ENCODE measurements around the gene ASCC1.
"Not testable (repeated sequence)": the region's sequence is repeated elsewhere in the genome, so short reads cannot be mapped to it uniquely, and the experiment has no call there.

ASCC1 gene

DNA sequence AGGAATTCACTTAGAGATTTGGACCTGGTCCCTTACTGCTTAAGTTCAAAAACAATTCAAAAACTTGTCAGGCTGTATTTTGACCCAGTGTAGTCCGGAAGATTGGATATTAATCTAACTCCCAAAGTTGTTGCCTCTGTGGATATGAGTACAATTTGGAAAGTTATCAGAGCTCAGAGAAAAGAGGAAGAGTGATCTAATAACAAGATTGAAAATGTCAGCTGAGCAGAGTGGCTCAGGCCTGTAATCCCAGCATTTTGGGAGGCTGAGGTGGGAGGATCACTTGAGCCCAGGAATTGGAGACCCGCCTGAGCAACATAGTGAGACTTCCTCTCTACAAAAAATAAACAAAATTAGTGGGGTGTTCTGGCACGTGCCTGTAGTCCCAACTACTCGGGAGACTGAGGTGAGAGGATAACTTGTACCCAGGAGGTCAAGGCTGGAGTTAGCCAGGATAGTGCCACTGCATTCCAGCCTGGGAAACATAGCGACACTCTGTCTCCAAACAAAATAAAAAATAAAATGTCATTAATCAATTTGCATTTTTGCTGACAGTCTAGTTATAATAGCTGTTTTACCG lies 3.2 kb upstream of the ASCC1 start:
- DNase-seq: no peak

DNA sequence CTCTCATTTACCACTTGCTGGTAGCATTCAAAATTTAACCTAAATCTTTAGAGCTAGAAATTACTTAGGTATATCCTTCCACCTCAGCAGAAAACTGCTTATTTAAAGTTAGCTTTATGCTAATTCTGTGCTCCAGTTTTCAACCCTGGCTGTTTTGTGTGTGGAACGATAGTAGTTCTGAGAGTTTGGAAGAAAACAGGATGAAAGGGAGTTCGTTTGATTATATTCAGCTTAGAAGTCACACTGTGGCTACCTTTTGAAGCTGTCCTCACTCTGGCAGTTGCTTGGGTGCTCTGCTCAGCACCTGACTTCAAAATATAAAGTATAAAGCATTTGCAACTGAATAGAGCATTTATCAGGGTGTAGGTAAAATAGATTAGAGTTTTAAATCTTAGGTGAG lies 2.6 kb upstream of the ASCC1 start:
- DNase-seq: no peak

DNA sequence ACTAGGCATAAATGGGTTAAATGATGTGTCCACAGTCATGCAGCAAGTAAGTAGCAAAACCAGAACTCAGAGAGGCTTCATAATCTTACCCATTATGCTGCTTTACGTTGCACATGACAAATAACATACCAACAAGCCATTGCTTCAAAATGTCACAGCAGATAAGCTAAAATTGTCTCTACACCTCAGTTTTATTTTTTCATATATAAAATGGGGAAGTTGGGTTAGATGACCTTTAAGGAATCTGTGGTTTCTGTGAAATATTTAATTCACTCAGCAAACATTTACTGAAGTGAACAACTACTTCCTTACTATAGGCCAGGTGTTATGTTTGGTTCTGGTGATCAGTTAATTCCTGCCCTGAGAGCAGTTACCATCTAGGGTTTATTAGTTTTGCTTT lies 2.2 kb upstream of the ASCC1 start:
- no peak for DNase-seq

DNA sequence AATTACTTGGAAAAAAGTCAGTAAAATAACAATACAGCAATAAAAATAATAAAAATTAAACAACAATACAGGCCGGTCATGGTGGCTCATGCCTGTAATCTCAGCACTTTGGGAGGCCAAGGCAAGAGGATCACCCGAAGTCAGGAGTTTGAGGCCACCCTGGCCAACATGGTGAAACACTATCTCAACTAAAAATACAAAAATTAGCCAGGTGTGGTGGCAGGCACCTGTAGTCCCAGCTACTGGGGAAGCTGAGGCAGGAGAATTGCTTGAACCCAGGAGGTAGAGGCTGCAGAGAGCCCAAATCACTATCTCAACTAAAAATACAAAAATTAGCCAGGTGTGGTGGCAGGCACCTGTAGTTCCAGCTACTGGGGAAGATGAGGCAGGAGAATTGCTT lies 4.2 kb downstream of the ASCC1 start:
- not testable (repeated sequence) for DNase-seq

DNA sequence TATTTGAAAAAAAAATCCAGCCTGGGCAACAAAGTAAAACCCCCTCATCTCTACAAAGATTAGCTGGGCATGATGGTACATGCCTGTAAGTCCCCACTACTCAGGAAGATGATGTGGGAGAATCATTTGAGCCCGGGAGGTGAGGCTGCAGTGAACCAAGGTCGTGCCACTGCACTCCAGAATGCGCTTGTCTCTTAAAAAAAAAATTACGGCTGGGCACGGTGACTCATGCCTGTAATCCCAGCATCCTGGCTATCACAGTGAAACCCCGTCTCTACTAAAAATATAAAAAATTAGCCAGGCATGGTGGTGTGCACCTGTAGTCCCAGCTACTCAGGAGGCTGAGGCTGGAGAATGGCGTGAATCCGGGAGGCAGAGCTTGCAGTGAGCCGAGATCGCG lies 4.7 kb downstream of the ASCC1 start:
- peak; percentile 3 for DNase-seq

DNA sequence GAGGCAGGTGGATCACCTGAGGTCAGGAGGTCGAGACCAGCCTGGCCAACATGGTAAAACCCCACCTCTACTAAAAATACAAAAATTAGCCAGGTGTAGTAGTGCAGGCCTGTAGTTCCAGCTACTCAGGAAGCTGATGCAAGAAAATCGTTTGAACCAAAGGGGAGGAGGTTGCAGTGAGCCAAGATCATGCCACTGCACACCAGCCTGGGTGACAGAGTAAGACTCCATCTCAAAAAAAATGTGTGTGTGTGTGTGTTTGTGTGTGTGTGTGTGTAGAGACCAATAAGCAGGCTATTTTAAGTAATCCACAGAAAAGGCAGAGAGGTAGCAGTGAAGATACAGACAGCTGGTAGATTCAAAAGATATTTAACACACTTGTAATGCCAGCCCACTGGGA lies 7.5 kb downstream of the ASCC1 start:
- not testable (repeated sequence) for DNase-seq

DNA sequence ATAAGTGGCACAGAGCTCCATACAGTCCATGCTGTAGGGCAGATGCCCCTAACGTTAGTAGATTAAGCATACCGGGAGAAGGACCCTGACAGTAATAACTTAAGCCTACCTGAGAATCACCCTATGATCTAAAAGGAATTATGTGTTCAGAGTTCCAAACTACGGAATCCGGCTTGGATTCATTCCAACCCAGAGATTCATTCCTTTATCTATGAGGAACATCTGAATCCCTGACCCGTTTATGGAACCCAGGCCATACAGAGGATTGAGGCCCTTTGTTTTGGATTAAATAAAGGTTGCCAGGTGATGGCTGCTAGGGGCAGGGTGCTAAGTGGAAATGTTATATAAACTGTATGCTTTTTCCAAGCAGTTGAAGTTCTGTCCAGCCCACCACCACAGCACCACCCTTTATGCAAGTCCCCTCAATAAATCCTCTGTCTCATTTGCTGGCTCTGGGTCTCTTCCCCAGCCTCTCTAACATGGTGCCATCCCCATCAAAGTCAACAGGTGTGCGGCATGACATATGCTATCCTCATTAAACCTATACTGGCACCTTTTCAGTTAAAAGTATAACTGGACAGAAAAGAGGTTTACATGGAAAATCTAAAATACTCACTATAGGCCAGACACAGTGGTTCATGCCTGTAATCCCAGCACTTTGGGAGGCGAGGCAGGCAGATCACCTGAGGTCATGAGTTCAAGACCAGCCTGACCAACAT lies 9.4 kb downstream of the ASCC1 start:
- no peak for DNase-seq

DNA sequence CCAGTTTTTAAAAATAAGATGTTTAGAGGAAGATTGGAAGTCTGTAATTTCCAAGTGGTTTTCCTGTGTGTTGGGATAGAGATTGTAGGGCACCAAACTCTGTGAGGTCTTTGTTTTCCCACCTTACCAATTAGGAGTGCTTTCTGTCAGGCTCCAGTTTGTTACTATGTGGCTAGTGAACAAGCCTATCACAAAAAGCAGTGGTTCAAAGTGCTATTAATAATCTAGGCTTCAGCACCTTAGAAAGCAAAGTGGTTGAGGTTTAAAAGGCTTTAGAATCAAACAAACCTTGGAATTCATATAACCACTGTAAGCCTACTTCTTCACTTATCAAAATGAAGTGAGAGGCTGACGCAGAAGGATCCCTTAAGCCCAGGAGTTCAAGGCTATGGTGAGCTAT lies 11.4 kb downstream of the ASCC1 start:
- DNase-seq: no peak

DNA sequence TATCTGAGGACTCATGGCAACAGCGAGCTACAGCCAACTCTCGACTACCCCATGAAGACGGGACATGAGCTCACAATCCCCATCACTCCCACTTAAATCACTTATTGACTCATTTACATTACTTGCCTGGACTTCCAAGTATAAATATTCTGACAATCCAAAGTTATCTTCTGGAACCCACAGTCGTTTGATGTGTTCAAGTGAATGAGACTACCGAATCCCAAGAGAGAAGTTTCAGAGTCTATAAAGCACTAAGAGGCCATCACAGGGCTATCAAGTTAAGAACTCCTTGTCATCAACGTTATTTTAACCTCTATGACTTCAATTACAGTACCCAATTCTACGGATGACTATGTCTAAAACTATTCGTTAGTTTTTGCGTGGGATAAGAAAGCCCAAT lies 11.8 kb downstream of the ASCC1 start:
- DNase-seq: peak; percentile 38

DNA sequence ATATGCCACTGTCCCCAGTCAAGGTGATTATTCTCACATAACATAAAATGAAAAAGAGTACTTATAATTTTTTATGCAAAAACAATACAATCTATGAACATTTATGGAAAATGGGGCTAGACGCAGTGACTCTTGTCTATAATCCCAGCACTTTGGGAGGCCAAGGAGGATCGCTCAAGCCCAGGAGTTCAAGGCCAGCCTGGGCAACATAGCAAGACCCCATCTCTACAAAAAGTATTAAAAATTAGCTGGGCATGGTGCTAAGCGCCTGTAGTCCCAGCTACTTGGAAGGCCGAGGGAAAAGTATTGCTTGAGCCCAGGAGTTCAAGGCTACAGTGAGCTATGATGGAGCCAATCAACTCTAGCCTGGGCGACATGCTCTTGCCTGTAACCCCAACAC lies 14.8 kb downstream of the ASCC1 start:
- no peak for DNase-seq

DNA sequence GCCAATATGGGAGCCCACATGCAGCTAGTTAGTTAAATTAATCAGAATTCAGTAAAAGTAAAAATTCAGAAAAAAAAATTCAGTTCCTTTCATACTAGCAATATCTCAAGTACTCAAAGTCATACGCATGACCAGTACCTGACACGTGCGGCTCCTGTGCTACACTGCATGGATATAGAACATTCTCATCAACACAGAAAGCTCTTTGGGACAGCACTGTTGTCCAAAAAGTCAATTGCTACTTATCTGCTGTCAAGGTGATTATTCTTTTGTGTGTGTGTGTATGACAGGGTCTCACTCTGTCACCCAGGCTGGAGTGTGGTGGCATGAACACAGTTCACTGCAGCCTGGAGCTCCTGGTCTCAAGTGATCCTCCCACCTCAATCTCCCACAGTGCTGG lies 15.2 kb downstream of the ASCC1 start:
- no peak for DNase-seq

DNA sequence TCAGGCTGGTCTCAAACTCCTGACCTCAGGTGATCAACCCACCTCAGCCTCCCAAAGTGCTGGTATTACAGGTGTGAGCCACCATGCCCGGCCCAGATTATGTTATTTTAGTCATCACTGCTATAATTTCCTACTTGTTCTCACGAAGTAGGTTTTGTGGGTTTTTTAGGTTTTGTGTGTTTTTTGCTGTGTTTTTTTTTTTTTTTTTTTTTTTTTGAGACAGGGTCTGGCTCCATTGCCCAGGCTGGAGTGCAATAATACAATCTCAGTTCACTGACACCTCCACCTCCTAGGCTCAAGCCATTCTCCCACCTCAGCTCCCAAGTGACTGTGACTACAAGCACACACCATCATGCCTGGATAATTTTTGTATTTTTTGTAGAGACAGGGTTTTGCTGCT lies 21.1 kb downstream of the ASCC1 start:
- DNase-seq: no peak

DNA sequence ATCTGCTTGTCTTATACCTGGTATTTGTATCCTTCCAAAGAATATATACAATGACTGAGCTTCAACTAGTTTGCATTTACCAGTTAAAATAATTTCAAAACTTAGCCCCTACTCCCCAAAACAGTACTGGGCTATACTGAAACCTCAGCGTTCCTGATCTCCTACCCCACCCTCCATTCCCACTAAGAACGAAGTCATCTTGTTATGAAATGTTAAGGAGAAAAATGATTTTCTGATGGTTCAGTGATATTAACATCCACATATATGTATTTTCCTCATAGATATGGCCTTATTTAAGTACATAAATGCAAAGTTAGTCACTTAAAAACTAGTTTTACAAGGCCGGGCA lies 29.1 kb downstream of the ASCC1 start:
- DNase-seq: no peak

DNA sequence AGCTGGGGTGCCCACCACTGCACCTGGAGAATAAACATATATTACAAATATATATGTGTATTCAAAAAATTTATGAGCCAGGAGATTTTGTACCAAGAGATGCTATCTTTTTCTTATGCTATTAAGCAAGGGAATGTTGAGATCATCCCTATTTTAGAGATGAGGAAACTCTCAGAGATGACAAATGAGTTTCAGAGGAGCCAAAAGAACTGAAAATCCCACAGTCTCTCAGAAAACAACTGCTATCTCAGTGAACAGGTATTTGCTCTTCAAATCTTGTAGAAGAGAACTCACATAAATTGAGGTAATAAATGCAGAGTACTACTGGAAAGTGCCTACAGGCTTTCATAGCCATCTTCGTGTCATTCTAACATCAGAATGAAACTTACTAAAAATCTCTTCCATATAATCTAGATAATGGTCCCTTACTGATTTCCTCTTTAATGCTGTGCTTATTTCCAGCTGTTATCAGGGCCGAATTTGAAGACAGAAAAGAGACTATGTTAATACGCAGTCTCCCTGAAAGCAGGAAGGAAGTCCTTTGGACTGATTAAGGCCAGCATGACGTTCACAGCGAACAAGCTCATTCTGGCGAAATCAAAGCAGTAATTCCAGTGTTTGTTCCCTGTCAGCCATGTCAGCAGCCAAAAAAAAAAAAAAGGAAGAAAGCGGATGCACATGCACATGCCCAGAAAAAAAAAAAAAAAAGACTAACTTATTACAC lies 29.7 kb downstream of the ASCC1 start:
- no peak for DNase-seq

DNA sequence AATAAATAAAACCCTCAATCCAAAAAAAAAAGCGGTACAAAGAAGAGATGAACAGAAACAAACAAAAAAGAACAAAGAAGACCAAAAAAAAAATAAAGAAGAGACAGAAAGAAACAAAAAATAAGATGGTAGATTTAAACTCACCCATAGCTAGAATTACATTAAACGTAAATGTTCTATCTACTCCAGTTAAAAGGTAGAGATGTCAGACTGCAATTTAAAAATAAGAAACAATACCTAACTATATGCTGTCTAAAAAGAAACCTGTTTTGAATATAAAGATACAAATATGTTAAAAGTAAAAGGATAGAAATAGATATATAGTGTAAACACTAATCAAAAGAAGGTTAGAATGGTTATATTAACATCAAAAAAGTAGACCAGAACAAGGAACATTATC lies 31.9 kb downstream of the ASCC1 start:
- no peak for DNase-seq

DNA sequence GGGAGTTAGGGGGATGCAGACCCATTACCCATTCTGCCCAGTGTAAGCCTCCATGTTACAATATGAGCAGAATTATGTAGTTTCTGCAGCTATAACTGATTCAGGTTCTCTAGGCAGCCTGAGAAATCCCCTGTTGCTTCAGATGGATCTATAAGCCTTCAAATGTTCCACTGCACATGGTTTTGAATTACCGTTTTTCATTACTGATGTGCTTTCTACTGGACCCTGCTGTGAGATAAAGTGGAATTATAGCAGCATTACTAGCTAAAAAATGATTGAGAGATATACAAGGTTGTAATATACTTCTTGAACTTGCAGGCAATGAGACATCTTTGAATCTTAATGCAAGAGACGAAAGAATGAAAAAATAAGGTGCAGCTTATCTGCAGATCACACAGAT lies 38.6 kb downstream of the ASCC1 start:
- DNase-seq: no peak

DNA sequence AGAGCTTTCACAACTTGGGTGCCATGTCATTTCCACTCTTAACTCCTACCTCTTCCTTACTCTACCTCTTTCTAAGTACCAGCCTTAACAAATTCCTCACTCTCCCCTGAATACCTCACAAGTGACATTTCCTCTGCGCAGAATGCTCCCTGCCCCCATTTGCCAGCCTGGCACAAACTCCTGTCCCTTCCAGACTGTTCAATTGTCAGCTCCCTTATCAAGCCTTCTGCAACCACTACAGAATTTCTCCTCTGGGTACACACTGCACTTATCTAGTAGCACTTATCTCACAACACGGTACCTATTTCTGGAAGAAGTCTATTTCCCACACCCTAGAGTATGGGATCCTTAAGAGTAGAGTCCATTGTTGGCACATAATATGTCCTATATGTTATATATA lies 39.4 kb downstream of the ASCC1 start:
- no peak for DNase-seq

DNA sequence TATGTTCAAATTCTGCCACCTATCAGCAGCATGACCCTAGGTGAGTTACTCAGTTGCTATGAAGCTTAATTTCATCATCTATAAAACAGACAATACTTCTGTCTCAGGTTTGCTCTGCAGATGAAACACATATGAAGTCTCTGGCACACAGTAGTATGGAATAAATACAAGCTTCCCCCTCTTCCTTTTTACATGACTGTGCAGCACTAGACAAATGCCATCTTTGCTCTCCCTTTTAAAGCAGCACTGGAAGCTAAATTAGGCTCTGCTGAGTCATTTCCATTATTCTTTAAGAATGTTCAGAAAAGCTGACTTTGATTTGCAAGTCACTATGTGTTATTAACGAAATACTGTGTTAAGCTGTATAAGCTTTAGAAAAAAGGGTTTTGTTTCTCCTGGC lies 40.9 kb downstream of the ASCC1 start:
- DNase-seq: no peak

DNA sequence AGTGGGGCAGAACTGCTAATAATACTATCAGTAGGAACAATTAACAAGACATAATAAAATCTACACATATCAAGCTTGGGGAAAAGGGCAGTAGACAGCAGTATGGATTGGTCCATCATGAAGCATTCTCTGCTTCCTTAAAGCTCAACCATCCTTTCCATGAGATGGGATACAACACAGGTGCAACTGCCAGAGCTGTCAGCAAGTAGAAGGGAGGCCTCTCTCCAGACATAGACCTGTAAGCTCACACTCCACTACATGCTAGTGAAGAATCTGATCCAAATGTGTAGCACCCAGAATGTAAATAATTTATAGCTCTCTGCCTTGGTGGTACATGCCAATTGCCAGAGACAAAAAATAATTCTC lies 41.8 kb downstream of the ASCC1 start:
- no peak for DNase-seq

DNA sequence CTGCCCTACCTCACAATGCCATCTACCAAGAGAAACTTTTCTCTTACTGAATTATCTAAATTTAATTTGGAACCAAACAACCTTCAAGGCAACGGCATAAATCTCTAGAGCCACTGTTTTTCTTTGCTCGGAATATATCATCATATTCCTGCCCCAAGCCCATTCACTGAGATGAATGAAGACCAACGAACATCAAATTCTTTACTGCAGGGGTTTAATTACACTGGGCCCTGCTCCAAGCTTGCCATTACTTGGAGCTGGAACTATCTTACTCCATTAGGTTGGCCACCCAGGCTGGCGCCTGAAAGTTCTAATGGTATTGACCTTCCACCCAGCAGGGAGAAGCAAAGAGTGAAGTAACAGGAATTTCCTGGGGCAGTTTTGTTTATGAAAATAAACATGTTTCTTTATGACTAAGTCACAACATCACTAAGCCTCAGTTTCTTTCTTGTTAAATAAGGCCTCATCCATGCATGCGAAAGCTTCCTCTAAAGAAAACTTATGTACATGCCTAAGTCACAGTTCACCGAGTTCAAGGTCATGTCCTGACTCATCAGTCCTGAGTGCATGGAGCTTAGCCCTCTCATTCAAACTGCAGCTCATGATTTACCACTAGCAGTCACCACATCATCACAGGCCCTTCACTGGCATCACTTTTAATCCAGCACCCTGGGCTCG lies 42.3 kb downstream of the ASCC1 start:
- DNase-seq: peak; percentile 57

DNA sequence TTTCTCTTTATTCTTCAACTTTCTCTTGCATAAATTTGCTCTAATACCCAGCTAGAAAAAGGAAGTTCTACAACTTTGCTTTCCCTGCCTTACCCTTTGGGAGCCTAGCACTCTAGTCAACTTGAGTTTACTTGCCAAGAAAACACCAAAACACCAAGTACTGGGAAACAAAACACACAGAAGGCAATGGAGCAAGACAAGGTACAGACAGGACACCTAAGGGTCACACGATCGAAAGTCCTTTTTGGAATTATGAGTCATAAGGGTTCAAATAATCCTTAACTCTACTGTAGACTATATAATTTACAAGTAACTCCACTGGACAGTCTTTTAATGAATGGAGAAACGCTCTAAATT lies 42.8 kb downstream of the ASCC1 start:
- no peak for DNase-seq

DNA sequence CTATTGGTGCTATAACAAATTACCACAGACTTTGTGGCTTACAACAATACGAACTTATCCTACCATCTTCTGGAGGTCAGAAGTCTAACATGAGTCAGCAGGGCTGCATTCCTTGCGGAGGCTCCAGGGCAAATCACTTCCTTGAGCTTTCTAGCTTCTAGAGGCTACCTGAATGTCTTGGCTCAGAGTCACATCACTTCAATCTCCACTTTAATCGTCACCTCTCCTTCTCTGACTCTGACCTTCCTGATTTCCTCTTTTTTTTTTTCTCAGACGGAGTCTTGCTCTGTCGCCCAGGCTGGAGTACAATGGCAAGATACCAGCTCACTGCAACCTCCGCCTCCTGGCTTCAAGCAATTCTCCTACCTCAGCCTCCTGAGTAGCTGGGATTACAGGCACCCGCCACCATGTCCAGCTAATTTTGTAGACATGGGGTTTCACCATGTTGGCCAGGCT lies 44.9 kb downstream of the ASCC1 start:
- DNase-seq: peak; percentile 44

DNA sequence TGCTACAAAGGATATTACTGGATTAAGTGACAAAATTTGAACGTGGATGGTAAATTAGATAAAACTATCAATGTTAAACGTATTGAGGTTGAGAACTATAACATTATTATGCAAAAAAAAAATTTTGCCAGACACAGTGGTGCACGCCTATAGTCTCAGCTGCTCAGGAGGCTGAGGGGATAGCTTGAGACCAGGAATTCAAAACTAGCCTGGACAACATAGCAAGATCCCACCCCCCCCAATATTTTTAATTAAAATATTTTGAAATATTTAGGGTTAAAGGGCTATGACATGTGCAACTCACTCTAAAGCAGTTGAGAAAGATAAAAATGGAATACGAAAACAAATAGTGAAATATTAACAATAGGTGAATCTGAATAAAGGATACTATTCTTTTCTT lies 45.3 kb downstream of the ASCC1 start:
- DNase-seq: no peak

DNA sequence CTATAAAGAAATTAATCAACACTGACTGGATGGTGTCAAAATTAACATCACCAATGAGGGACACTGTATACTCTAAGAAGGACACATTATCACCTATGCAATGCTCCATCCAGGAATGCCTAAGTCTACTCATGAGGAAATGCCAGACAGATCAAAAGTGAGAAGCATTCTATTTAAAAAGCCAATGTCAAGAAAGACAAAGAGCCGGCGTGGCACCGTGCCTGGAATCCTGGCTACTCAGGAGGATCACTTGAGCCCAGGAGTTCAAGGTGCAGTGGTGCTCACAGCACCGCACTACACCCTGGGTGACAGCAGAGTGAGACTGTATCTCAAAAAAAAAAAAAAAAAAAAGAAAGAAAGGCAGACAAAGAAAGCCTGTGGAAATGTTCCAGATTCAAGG lies 45.8 kb downstream of the ASCC1 start:
- no peak for DNase-seq

All from T1000 (cell line).